Activated gamma-delta T cell (primary cell): ENCODE results near the gene SLC44A1.

Source experiments
- DNase-seq: peaks from one replicate; lab custom pipeline; 2025; lab: John Stamatoyannopoulos, UW

SLC44A1 gene

GRCh38 chr9:105393576-105394344 is 149.3 kb downstream of the SLC44A1 start:
- DNase-seq = no peak

DNA sequence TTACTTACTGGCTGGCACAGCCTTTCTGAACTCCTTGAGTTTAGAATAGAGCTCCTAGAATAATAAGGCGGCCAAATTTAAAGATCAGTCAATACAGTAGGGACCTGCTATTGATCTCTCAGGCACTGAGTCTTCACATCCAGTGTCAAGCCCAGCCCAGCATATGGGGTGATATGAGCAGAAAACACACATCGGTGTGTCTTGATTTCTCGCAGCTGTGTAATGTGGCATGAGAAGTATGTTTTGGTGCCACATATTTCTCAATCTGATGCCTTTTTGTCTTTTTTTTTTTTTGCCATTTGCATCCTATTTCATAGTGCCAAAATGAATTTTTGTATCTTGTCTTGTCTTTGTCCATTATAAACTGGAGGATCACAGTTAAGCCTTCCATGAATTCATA is 152.0 kb downstream of the SLC44A1 start:
- no peak for DNase-seq

DNA sequence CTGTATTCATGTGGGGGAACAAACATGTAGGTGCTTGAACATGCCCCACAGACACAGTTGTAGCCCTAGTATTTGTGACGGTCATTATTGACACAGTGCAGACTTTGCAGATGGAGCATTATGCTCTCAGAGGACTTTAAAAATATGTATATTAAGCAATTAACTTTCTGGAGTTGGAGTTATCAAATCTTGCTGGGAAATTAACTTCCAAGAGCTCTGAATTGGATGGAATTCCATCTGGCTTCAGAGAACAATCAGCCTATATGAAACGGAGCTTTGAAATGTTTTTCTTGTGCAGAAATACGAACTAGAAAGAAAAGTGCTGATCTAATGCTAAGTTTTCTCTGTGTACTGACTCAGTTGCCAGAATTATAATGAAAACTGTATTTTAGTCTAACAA is 152.4 kb downstream of the SLC44A1 start:
- DNase-seq = no peak

- no peak for DNase-seq
Observed at GRCh38 chr9:105399117-105399516, 154.7 kb downstream of the SLC44A1 start.

DNA sequence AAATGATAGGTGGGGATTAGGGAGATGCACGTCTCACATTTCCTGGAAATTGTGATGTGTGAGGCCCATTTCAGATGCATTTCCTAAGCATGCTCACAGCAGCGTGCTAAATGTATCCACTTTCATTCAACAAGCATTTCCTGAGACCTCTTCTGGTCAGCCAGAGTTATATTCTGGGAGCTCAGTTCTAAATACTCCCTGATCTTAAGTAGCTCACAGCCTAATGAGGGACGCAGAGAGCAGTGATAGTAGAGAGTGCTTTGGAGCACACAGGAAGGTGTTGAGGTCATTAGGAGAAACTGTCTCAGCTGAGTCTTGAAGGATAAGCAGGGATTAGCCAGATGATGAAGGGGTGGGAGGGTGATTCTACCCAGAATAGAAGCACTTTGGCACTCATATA is 157.2 kb downstream of the SLC44A1 start:
- no peak for DNase-seq

GRCh38 chr9:105403552-105404248 is 159.2 kb downstream of the SLC44A1 start:
- DNase-seq = no peak

DNA sequence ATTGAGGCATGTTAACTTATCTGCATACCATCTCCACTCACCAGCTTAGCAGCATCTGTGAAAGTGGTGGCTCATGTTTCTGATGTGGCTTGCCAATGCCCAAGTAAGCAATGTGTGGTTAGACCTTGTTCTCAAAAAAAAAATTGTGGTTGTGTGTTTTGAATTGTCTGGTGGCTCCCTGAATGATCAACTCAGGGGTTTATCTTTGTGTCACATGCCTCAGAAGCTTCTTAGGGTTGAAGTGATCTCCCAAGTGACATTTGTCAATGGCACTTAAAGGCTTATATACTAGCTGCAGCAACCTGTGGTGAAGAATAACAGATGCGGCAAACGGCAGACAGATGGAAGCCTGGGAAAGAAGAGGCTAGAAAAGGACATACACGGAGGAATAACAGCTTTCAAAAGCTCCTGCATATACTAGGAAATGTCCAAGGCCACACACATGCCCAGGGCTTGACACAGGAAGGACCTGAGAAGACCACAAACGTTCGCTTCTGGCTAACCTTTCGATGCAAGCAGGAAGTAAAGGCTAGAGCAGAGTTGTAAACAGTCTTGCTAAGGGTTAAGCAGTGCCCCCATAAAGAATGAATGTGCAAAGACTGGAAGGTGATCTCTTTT is 161.2 kb downstream of the SLC44A1 start:
- DNase-seq = no peak

GRCh38 chr9:105406369-105406768 is 161.9 kb downstream of the SLC44A1 start:
- no peak for DNase-seq

- no peak for DNase-seq
Observed at GRCh38 chr9:105413525-105413924, 169.1 kb downstream of the SLC44A1 start.

- no peak for DNase-seq
Observed at GRCh38 chr9:105414947-105415661, 170.7 kb downstream of the SLC44A1 start.

- no peak for DNase-seq
Observed at GRCh38 chr9:105415662-105415980, 171.2 kb downstream of the SLC44A1 start.

DNA sequence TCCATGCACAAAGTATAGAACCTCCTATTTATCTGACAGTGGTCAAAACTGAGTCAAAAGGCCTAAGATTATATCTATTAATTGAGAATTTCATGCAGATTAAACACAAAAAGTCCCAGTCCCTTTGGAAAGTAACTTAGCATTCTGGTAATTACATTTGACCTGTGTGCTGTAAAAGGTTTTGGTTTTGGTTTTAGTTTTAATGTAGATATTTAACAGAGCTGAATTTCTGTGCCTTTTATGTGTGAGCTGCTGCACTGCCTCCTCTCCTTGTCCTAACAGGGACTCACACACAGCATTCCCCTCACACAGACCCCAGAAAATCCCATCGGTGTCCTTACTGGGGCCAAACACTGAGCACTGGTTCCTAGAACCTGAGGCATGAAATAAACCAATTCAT is 172.4 kb downstream of the SLC44A1 start:
- DNase-seq = no peak

GRCh38 chr9:105418588-105419500 is 174.4 kb downstream of the SLC44A1 start:
- no peak for DNase-seq

DNA sequence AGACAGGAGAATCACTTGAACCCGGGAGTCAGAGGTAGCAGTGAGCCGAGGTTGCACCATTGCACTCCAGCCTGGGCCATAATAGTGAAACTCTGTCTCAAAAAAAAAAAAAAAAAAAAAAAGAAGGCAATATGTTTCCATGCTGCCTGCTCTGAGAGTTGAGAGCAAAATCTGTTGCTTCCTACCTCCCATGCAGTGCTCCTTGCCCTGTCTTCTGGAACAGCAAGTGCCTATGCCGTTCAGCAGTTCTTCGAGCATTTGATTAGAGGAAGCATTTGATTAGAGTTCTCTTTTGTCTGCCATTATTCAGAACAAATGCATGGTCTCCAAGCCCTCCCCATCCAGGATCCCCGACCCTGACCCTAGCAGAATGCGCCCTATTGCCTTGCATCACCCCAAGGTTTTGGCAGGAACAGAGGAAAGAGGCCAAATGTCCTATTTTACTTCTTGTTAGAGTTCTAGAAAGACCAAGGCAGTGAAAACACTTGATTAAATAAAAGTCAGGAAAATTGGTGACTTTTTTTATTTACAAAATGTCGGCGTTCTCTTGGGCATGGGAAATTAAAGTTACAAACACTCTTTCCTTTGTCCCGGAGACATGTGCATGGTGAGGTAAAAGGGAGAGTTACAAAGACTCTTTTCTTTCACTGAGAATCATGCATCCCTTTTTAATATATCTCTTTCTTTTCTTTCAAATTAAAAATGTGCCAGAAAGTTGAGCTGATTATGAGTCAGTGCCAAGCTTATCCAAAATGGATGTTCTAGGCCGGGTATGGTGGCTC is 175.6 kb downstream of the SLC44A1 start:
- no peak for DNase-seq

DNA sequence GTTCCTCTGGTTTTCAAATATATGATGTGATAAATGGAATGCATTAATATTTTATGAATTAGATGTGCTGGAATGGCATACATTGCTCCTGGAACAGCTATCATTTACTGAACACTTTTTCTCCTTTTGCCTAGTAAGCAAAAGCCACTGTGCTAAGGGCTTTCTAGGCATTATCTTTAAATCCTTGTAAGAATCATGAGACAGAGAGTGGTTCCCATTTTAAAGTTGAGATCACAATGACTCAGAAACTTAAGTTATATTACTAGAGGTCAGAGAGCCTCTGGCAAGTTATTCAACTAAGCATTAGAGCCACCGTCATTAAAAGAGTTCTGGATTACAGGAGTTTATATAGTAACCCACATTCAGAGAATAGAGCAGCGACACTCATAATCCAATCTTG is 176.7 kb downstream of the SLC44A1 start:
- no peak for DNase-seq

GRCh38 chr9:105421864-105422263 is 177.4 kb downstream of the SLC44A1 start:
- DNase-seq = no peak

GRCh38 chr9:105425816-105426433 is 181.5 kb downstream of the SLC44A1 start:
- DNase-seq = no peak

- no peak for DNase-seq
Observed at GRCh38 chr9:105426657-105427056, 182.2 kb downstream of the SLC44A1 start.

DNA sequence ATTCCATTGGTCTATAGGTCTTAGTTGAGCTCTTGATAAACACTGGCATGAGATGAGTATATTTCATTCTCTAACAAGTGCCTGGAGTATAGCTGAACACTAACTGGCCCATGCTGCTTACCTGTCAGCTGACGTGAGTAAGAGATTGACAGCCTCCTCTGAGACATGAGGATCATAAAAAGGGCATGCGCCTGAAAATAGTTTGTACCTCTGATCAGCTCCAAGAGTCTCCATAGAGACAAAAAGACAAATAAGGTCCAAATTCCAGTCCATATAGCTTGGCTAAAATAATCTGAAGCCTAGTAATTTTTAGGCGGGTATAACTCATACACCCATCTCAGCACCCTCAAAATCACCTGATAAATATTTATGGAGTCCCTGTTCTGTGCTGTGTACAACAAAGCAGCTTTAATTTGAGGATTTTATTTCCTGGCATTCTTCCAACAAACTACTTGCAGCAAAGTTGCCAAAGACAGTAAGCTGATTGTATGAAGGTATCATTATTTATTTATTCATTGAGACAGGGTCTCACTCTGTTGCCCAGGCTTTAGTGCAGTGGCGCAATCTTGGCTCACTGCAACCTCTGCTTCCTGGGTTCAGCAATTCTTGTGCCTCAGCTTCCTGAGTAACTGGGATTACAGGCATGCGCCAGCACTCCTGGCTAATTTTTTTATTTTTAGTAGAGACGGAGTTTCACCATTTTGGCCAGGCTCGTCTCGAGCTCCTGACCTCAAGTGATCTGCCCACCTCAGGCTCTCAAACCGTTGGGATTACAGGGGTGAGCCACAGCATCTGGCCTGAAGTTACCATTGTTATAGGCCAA is 187.2 kb downstream of the SLC44A1 start:
- DNase-seq = no peak
